GM12878 (cell line): ENCODE data around the gene RUSC1. TPM values are rescaled to one million over a fixed set of nuclear protein-coding genes. Genes with fewer than 3 reads are reported as not detected.
A peak's percentile ranks its signal among the peaks of the same experiment; 100 is the strongest.

Source experiments
- ASH2L ChIP-seq: fragments of 300-600, 200-600 bp; sonication (generic); IDR thresholded peaks from 2 replicates; pipeline ENCODE4 v1.6.1; 2017; ENCODE audit warnings: low read depth, mild to moderate bottlenecking, borderline replicate concordance
- CHD4 ChIP-seq: fragments of 200-600 bp; sonication (generic); IDR thresholded peaks from 2 replicates; pipeline ENCODE4 v1.6.1; 2016; ENCODE audit warnings: mild to moderate bottlenecking
- CREM ChIP-seq: IDR thresholded peaks from 2 replicates; pipeline ENCODE4 v1.6.1; 2014; ENCODE audit warnings: antibody characterized with exemption, low read depth
- FOS ChIP-seq: IDR thresholded peaks from 3 replicates; pipeline ENCODE4 v1.6.1; 2011; ENCODE audit warnings: borderline replicate concordance; ENCODE audit not compliant: insufficient read length; ENCODE audit errors: extremely low read depth
- RFX5 ChIP-seq: IDR thresholded peaks from 2 replicates; pipeline ENCODE4 v1.6.1; 2011; ENCODE audit warnings: low read depth, low read length, improper control_type of control experiment
- SIN3A ChIP-seq: IDR thresholded peaks from 2 replicates; pipeline ENCODE4 v1.6.1; 2012; ENCODE audit warnings: low read depth, low read length, improper control_type of control experiment
- TAF1 ChIP-seq: IDR thresholded peaks from 2 replicates; pipeline ENCODE4 v1.6.1; 2011; ENCODE audit warnings: mild to moderate bottlenecking, low read depth, low read length, borderline replicate concordance
- YY1 ChIP-seq: IDR thresholded peaks from 2 replicates; pipeline ENCODE4 v1.6.1; 2011; ENCODE audit warnings: low read depth, mild to moderate bottlenecking, low read length
- polyA plus RNA-seq, 11 experiments: library from polyadenylated mRNA; depleted of rRNA in 4 of 11; unstranded in 6 of 11; stranded (reverse) in 5 of 11; fragments of >200 nt; fragmentation: Nextera tagmentation in 4 of 11; fragmentation: Illumina TruSeq in 1 of 11; extraction: Ambion mirVana in 4 of 11; extraction: Trizol in 1 of 11; gene quantifications; 1 replicate in 1 of 11; 2 replicates in 10 of 11; pipeline versions ENCODE4 v1.2.1 to v1.2.3, GENCODE V29; 2011 to 2016; ENCODE audit warnings: inconsistent platforms in 2 of 11, missing spikeins in 2 of 11, low read depth in 1 of 11
- total RNA-seq, 4 experiments: library from RNA; depleted of rRNA in 3 of 4; stranded (reverse); fragments of >200 nt in 3 of 4; fragmentation: Illumina TruSeq in 1 of 4; extraction: Trizol in 1 of 4; gene quantifications; 2 replicates each; pipeline versions ENCODE4 v1.2.1 to v1.2.3, GENCODE V29; 2013 to 2021
- TF ChIP-seq, protein P1 (sequence below): fragments of 450-650 bp; IDR thresholded peaks from 2 replicates; pipeline ENCODE4 v1.6.1; 2017; ENCODE audit warnings: borderline replicate concordance

RUSC1 gene
- total and polyA plus RNA-seq, 10 of the 15 experiments (the other 5 are each of a cell fraction or from before 2014, with no cell fraction given): 1.1 to 23.7 (median 12.3) TPM

DNA sequence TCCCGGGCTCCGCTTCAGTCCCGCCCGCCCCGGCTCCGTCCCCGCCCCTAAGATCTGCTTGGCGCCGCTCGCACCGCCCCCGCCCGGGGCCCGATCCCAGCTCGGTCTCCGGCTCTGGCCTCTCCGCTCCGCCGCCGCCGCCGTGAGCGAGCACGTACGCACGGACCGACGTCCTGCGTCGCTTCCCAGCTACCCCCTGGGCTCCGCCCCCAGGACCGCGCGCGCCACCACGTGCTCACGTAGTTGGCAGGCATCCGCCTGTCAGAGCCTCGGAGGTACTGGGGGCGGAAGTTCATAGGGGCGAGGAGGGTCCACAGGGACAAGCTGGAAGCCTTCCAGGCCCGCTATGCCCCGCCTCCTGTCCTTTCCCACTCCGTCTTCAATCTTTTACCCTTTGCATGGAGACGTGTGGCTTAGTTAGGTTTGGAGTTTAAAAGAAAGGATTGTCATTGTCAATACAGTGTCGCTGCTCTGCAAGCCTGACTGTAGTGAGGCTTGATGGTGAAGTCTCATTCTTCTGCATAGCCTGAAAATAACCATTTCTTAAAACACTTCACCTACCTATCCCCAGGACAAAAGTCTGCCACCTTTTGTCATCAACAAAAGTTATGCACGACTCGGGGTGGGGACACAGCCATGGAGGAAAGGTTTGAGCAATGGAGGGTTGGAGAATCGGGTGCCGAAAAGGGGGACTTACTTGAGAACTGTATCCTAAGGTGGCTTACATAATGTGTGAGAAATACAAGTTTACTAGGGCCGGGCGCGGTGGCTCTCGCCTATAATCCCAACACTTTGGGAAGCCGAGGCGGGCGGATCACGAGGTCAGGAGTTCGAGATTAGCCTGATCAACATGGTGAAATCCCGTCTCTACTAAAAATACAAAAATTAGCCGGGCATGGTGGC is 47.1 kb upstream of the RUSC1 start, which contains the start of gene CLK2 (continued):
- TF ChIP-seq, protein P1, sequence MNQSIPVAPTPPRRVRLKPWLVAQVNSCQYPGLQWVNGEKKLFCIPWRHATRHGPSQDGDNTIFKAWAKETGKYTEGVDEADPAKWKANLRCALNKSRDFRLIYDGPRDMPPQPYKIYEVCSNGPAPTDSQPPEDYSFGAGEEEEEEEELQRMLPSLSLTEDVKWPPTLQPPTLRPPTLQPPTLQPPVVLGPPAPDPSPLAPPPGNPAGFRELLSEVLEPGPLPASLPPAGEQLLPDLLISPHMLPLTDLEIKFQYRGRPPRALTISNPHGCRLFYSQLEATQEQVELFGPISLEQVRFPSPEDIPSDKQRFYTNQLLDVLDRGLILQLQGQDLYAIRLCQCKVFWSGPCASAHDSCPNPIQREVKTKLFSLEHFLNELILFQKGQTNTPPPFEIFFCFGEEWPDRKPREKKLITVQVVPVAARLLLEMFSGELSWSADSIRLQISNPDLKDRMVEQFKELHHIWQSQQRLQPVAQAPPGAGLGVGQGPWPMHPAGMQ: no peak
- no peak for TF ChIP-seq CHD4
- TF ChIP-seq FOS: no peak
- 0 out of 2 replicates have a peak, but pooled peaks have one; percentile 15 for TF ChIP-seq RFX5
- TF ChIP-seq TAF1: peak; percentile 36; the same call in 1 of the 2 replicates
- no peak for TF ChIP-seq ASH2L
- no peak for TF ChIP-seq YY1
- peak; percentile 56; the same call in 1 of the 2 replicates for TF ChIP-seq CREM
- peak; percentile 87; the same call in 1 of the 2 replicates for TF ChIP-seq SIN3A
- TF ChIP-seq, all 136 proteins: peak for 49
